ENCODE data around the gene SPINK9. TPM values are rescaled to one million over a fixed set of nuclear protein-coding genes. Genes with fewer than 3 reads are reported as not detected.

Gene SPINK9
- polyA plus RNA-seq, 3 donors: 0.21 to 0.54 (median 0.42) TPM

GRCh38 chr5:148364343-148364742, 29.0 kb downstream of the SPINK9 start:
- DNase-seq (ENCODE audit: low read depth in 3 of 3, low spot score in 2 of 3): no peak

GRCh38 chr5:148368299-148368698, 32.9 kb downstream of the SPINK9 start:
- no peak for DNase-seq (ENCODE audit: low read depth in 3 of 3, low spot score in 2 of 3)

DNA sequence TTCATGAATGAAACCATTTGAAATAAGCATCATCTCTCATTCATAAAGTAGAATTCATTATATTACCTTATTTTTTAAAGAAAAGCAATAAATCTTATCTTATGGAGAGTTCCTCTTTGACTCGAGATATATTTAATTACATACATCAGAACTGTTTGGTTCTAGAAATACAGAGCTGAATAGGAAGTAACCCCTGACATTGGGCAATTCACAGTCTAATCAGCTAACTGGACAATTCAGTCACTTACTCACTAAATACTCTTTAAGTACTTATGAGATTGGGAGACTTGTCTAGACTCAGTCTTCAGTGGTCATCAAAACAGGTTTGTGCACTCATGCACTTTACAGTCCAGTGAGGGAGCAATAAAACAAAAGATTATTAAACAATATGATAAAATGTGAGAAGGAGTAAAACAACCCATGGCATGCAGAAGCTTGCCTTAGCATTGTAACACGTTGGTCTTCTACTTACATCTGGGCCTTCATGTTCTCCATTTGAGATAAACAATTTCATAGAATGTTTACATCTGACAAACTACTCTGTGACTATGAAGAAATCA, 36.9 kb downstream of the SPINK9 start:
- no peak for DNase-seq (ENCODE audit: low read depth in 3 of 3, low spot score in 2 of 3)

GRCh38 chr5:148372893-148373292, 37.5 kb downstream of the SPINK9 start:
- DNase-seq (ENCODE audit: low read depth in 3 of 3, low spot score in 2 of 3): no peak

GRCh38 chr5:148374690-148375360, 39.5 kb downstream of the SPINK9 start:
- peak in 2 of 3 donors; percentile 2 to 5 for DNase-seq (ENCODE audit: low read depth in 3 of 3, low spot score in 2 of 3)

GRCh38 chr5:148376198-148376597, 40.8 kb downstream of the SPINK9 start:
- DNase-seq (ENCODE audit: low read depth in 3 of 3, low spot score in 2 of 3): no peak

- DNase-seq (ENCODE audit: low read depth in 3 of 3, low spot score in 2 of 3): no peak
Observed at GRCh38 chr5:148378670-148379069, 43.3 kb downstream of the SPINK9 start.

DNA sequence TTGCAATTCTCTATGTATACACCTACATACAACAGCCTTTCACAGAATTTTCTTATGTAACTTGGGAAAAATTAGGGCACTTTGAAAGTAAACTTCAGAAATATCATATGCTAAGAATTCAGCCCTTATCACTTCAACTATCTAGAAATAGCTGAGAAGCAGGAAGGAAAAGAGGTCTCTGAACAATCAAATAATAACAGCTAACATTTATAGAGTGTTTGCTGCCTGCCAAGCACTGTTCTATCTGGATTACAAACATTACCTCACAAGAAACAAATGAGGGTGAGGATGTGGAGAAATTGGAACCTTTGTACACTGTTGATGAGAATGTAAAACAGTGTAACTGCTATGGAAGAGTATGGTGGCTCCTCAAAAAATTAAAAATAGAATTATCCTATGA, 44.0 kb downstream of the SPINK9 start:
- DNase-seq (ENCODE audit: low read depth in 3 of 3, low spot score in 2 of 3): no peak

DNA sequence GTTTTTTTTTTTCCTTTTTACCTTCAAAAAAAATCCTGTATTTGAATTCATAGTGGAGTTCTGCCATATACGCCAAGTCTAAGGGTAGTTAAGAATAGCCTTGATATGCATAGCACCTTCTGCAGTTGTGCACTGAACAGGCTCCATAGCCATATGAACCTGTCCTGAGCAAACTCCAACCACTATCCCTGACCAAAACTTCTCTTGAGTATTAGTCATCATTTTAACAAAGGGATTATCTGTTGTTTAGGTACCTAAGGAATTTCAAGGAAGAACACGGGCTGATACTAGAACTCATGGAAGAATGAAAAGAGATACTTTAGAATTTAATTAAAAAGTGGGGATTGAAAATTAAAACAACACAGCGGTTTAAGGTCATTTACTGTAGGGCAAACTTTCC, 46.5 kb downstream of the SPINK9 start:
- DNase-seq (ENCODE audit: low read depth in 3 of 3, low spot score in 2 of 3): no peak

GRCh38 chr5:148382961-148383360, 47.6 kb downstream of the SPINK9 start:
- DNase-seq (ENCODE audit: low read depth in 3 of 3, low spot score in 2 of 3): peak in 2 of 3 donors; percentile 8 to 20

- DNase-seq (ENCODE audit: low read depth in 3 of 3, low spot score in 2 of 3): peak; percentile 92 to 94 (median 92)
Observed at GRCh38 chr5:148383564-148384379, 48.4 kb downstream of the SPINK9 start, which contains the start of gene FBXO38. Gene FBXO38, plus strand, starts transcription at chr5:148383958. Its CDS starts 10,819 bp downstream, at chr5:148394777.

DNA sequence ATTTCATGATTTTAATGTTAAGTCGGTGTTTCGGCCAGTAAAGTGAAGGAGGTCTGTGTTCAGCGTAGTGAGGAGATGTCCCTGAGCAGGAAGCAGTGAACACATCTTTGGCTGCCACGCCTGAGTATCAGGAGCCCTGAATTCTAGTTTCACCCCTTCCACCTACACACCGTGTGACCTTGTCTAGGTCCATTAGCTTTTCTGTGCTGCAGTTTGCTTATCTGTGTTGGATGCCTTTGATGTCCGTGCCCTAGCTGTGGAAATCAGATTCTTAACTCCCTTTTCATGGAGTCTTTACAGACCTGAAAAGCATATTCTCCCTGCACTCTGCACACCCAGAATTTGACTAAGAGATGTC, 49.0 kb downstream of the SPINK9 start:
- peak in 1 of 3 donors; percentile 2 for DNase-seq (ENCODE audit: low read depth in 3 of 3, low spot score in 2 of 3)

GRCh38 chr5:148385094-148385493, 49.7 kb downstream of the SPINK9 start:
- no peak for DNase-seq (ENCODE audit: low read depth in 3 of 3, low spot score in 2 of 3)

- no peak for DNase-seq (ENCODE audit: low read depth in 3 of 3, low spot score in 2 of 3)
Observed at GRCh38 chr5:148386041-148386440, 50.7 kb downstream of the SPINK9 start.

GRCh38 chr5:148387325-148387724, 52.0 kb downstream of the SPINK9 start:
- no peak for DNase-seq (ENCODE audit: low read depth in 3 of 3, low spot score in 2 of 3)

GRCh38 chr5:148388696-148389095, 53.3 kb downstream of the SPINK9 start:
- DNase-seq (ENCODE audit: low read depth in 3 of 3, low spot score in 2 of 3): no peak

Other genes starting within 250 kb of the SPINK9 start
- gene SPINK14, start 167.0 kb upstream of the SPINK9 start, polyA plus RNA-seq (ENCODE audit: insufficient read length in 3 of 3): not detected
- gene SPINK6, start 132.5 kb upstream of the SPINK9 start, polyA plus RNA-seq (ENCODE audit: insufficient read length in 3 of 3): not detected
- gene MARCOL, start 97.0 kb upstream of the SPINK9 start, polyA plus RNA-seq (ENCODE audit: insufficient read length in 3 of 3): not detected
- gene SPINK13, start 66.8 kb upstream of the SPINK9 start, polyA plus RNA-seq (ENCODE audit: insufficient read length in 3 of 3): under 1 TPM; 0.17 to 0.59 (median 0.37) TPM
- under 1 TPM in 2 of 3 donors, not detected in 1; 0.12 to 0.27 TPM for gene SPINK7, start 23.1 kb upstream of the SPINK9 start, polyA plus RNA-seq (ENCODE audit: insufficient read length in 3 of 3)
- 10 to 100 TPM; 40.7 to 46.6 (median 42.9) TPM for gene FBXO38, start 48.4 kb downstream of the SPINK9 start, polyA plus RNA-seq (ENCODE audit: insufficient read length in 3 of 3)

All from right renal cortex interstitium (tissue), 3 donors.